ENCODE data around the gene GLIS1. TPM values are rescaled to one million over a fixed set of nuclear protein-coding genes. Genes with fewer than 3 reads are reported as not detected.
A peak's percentile ranks its signal among the peaks of the same experiment; 100 is the strongest.

Gene GLIS1
- total RNA-seq, 1 donor, result 1.6 TPM

DNA sequence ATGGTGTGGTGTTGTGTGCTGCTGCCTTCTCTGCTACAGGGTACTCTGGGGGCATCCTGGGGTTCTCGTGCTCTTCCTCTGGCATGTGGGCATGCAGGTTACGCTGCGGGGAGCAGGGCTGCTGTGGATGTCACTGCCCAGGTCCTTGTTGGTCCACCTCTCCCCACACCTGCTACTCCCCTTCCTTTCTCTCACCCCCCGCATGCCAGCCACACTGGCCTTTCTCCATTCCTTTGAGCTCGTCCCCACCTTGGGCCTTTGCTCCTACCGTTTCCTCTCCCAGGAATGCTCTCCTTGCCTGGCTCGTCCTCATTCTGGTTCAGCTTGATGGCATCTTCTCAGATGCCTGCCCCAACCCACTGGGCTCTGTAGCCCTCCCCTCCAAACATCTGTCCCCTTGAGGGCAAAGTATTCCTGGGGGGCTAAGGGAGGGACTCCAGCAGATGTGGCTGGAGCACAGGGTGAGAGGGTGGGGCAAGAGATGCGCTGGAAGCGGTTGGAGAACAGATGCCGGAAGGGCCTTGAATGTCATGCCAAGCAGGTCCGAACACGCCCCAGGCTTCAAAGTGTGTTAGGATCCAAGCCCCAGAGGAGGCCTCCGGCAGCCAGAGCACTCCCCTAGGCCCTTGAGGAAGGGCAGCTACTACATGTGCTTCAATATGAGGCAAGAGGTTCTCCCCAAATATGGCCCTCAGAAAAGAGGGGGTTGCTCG is 256.4 kb downstream of the GLIS1 start:
- H3K4me3 ChIP-seq (ENCODE audit: low read depth, low read length), result no peak overlapping the region
- no peak for DNase-seq (ENCODE audit: low read depth)
- TF ChIP-seq, protein P1, sequence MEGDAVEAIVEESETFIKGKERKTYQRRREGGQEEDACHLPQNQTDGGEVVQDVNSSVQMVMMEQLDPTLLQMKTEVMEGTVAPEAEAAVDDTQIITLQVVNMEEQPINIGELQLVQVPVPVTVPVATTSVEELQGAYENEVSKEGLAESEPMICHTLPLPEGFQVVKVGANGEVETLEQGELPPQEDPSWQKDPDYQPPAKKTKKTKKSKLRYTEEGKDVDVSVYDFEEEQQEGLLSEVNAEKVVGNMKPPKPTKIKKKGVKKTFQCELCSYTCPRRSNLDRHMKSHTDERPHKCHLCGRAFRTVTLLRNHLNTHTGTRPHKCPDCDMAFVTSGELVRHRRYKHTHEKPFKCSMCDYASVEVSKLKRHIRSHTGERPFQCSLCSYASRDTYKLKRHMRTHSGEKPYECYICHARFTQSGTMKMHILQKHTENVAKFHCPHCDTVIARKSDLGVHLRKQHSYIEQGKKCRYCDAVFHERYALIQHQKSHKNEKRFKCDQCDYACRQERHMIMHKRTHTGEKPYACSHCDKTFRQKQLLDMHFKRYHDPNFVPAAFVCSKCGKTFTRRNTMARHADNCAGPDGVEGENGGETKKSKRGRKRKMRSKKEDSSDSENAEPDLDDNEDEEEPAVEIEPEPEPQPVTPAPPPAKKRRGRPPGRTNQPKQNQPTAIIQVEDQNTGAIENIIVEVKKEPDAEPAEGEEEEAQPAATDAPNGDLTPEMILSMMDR (IDR thresholded peaks at IDR 0.05; ENCODE audit: insufficient read depth, low read length), result no peak

DNA sequence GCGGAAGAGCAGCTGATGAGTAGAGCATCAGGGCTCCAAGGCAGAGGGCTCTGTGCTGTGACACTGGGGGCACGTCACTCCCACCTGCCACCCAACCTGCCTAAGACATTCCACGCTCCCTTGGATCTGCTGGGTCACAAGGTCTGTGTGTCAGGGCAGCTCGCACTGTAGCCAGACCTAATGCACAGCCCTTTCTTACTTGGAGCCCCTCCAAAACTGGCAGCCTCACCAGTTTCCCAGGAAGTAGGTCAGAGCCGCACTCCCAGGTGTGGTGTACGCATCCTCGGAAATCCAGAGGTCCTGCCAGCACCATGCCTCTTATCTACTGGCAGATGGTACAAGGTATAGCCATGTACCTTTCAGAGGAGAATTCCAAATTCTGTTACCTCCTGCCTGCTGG is 257.5 kb downstream of the GLIS1 start:
- DNase-seq (ENCODE audit: low read depth), result no peak
- no peak overlapping the region for H3K4me3 ChIP-seq (ENCODE audit: low read depth, low read length)
- TF ChIP-seq, protein P1 (IDR thresholded peaks at IDR 0.05; ENCODE audit: insufficient read depth, low read length), result no peak

DNA sequence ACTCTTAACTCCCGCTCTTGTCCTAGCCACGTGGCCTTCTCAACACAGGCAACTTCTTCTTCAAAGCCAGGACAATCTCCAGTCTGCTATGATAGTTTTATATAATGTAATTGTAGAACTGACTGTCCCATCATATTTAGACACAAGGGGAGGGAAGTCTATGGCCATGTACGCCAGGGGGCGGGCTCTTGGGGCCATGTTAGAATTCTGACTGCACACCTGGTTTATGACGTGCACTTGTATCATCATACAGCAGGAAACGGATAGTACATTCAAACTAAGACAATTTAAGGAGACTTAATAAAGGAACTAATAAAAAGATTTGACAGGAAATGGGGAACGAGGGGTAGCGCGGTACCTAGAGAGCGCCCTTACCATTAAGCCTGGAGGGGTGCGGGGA is 258.3 kb downstream of the GLIS1 start:
- TF ChIP-seq, protein P1 (IDR thresholded peaks at IDR 0.05; ENCODE audit: insufficient read depth, low read length), result no peak
- H3K4me3 ChIP-seq (ENCODE audit: low read depth, low read length), result no peak overlapping the region
- DNase-seq (ENCODE audit: low read depth), result no peak

DNA sequence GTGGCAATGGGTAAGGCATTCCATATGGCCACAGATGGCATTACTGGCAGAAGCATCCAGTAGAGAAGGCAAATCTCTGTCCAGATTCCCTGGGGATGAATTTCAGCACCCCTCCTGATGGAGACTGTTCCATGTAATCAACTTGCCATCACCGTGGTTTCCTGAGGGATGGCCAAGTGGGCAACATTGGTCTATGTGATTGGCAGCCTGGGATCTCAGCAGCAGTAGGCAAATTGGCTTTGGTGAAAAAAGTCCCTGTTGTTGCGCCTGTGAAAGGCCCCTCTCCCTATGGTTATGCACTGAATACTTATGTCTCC is 260.5 kb downstream of the GLIS1 start:
- no peak overlapping the region for H3K4me3 ChIP-seq (ENCODE audit: low read depth, low read length)
- TF ChIP-seq, protein P1 (IDR thresholded peaks at IDR 0.05; ENCODE audit: insufficient read depth, low read length), result no peak
- no peak for DNase-seq (ENCODE audit: low read depth)

DNA sequence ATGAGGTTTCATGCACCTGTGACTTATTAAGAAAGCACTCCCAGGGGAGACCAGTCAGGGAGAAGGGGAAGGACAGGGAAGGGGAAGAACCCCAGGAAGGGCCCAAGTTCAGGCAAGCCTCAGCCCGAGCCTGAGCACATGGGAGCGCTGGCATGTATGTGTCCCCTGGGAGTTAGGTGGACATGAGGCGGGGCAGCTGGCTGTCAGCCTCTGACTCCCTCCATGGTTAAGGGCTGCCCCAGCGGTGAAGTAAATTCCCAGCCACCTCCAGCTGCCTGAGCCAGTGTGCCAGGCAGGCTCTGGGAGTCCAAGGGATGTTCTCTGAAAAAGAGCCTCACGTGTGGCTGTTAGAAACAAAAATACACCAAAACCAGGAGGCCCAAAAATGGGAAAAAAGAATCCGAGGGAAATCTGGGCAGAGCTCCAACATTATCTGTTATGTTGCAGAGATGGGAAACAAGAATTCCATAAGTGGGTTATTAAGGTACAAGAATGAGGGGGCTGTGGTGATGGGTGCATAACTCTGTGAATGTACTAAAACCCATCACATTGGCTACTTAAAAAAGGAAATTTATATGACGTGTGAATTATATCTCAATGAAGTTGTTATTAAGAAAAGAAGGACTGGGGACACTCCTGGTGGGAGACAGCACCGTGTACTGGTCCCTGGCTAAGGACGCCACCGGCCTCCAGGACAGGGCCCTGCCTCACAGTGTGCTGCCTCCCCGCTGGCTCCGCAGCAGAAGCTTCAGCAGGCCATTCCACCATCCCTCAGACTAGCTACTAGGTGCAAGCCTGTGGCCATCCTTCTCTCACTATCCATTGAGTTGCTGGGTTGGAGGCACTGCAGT is 261.1 kb downstream of the GLIS1 start:
- no peak overlapping the region for H3K4me3 ChIP-seq (ENCODE audit: low read depth, low read length)
- peak; percentile 11 for DNase-seq (ENCODE audit: low read depth)
- TF ChIP-seq, protein P1 (IDR thresholded peaks at IDR 0.05; ENCODE audit: insufficient read depth, low read length), result no peak

DNA sequence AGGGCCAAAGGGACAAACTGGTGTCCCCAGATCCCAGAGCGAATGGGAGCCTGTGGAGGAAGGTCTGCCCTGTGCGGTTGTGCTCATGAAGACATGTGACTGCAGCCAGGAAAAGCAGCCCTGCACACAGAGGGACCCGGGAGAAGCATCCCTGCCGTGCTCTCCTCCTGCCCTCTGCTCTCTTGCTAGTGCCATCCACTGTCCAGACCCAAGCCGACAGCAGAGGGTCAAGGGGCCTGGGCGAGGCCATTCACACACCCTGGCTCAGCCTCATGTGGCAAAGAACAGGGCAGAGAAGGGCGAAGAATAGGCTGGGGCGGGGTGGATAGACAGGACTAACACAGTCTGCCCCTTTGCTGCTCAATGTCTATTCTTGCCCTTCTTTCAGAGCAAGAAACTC is 262.4 kb downstream of the GLIS1 start:
- TF ChIP-seq, protein P1 (IDR thresholded peaks at IDR 0.05; ENCODE audit: insufficient read depth, low read length), result no peak
- H3K4me3 ChIP-seq (ENCODE audit: low read depth, low read length), result no peak overlapping the region
- DNase-seq (ENCODE audit: low read depth), result no peak
